Measurements from ENCODE around the gene TUFM.
"Not testable (repeated sequence)": the region's sequence is repeated elsewhere in the genome, so short reads cannot be mapped to it uniquely, and the experiment has no call there.

TUFM gene

GRCh38 chr16:28820016-28820415, 26.1 kb downstream of the TUFM start:
- peaks cover 33% of the 10 kb centered on the region for H3K36me3 Mint-ChIP-seq (ENCODE audit: low read depth)
- no peaks in the 10 kb centered on the region for H3K9me3 Mint-ChIP-seq
- H3K4me1 Mint-ChIP-seq (ENCODE audit: low read depth) = peaks cover 35% of the 10 kb centered on the region
- H3K27me3 Mint-ChIP-seq = no peaks in the 10 kb centered on the region
- H3K27ac Mint-ChIP-seq = peak overlapping the region; percentile 46
- no peak overlapping the region for H3K4me3 Mint-ChIP-seq

- H3K27me3 Mint-ChIP-seq; H3K27ac Mint-ChIP-seq; H3K9me3 Mint-ChIP-seq; H3K4me1 Mint-ChIP-seq (ENCODE audit: low read depth); H3K36me3 Mint-ChIP-seq (ENCODE audit: low read depth); H3K4me3 Mint-ChIP-seq: not testable (repeated sequence)
These were observed 38.6 kb downstream of the TUFM start for GRCh38 chr16:28807445-28808120.

- H3K36me3 Mint-ChIP-seq (ENCODE audit: low read depth); H3K4me1 Mint-ChIP-seq (ENCODE audit: low read depth); H3K27me3 Mint-ChIP-seq; H3K27ac Mint-ChIP-seq; H3K9me3 Mint-ChIP-seq: not testable (repeated sequence)
- H3K4me3 Mint-ChIP-seq = peak overlapping the region; percentile 13
These were observed 43.7 kb downstream of the TUFM start for GRCh38 chr16:28802235-28803019.

Data from stimulated activated naive CD8-positive, alpha-beta T cell treated with anti-CD3 and anti-CD28 coated beads, Interleukin-15, Interleukin-2, amounts not matched to agents 100 ng/mL and 50 ng/mL, for 24 hours (primary cell).